Ecto neural progenitor cell (in vitro differentiated cells): ENCODE results near the gene LRFN5.
"Not testable (repeated sequence)": the region's sequence is repeated elsewhere in the genome, so short reads cannot be mapped to it uniquely, and the experiment has no call there.

Source experiments
- DNase-seq: peaks from one replicate; pipeline ENCODE4 v3.0.0-alpha.2; 2018; ENCODE audit warnings: low spot score

Gene LRFN5

DNA sequence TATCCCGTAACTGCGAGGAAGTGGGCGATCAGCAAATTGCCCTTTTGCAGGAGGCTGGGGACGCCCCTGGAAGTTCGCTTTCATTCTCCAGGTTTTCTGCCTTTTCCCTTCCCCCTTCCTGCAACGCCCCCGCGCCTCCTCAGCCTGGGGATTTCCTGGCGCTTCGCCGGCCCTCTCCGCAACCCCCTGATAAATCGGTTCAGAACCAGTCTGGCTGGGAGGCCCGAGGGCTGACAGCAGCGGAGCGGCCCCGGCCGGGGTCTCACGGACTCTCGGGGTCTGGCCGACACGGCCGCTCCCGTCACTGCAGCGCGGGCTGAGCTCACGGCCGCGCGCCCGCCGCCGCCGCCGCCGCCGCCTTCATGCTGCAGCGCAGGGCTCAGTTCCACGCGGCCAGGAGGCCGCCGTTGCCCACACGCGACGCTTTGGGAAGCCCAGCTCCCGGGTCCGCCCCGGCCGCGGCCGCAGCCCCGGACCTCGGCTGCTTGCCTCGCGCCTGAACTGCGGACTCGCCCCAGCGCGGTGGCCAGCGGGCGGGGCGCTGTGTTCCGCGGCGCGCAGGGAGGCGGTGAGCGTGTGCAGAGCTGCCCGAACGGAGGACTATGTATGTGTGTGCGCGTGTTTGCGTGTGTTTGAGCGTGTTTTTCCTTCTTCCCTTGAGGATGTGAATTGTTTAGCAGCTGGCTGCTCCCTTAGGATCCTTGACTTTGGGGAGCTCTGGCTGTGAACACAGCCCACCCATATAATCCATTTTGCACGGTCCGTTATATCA is at the start of gene LRFN5:
TSS of gene LRFN5 (plus strand) at position 345 of the 772 bp plus-strand sequence.
- peak; percentile 73 for DNase-seq

- no peak for DNase-seq
Observed at GRCh38 chr14:41558490-41558889, 48.2 kb upstream of the LRFN5 start.

DNA sequence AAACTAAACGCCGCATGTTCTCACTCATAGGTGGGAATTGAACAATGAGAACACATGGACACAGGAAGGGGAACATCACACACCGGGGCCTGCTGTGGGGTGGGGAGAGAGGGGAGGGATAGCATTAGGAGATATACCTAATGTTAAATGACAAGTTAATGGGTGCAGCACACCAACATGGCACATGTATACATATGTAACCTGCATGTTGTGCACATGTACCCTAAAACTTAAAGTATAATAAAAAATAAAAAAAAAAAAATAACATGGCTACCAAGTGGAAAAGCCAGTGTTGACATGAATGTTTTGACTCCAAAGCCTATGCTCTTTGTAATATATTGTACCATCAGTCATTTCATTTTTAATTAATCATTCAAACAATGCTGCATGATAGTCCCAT is 39.8 kb upstream of the LRFN5 start:
- DNase-seq = not testable (repeated sequence)

DNA sequence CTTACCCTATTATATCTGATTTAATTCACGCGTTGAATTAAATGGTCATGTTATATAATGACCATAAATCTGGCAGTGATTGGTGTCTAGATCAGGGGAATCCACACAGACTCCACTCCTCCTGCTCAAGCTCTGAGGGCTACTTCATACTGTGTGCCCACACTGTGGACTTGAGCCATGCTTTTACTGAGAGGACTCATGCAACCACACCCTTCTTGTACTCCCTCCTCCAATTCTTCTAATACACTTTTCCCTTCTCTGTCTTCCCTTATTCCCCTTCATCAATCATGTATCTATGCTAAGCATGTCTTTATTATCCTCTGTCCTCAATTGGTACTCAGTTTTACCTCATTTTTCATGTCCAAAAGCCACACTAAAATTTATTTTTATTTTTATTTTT is 37.7 kb upstream of the LRFN5 start:
- DNase-seq = no peak

DNA sequence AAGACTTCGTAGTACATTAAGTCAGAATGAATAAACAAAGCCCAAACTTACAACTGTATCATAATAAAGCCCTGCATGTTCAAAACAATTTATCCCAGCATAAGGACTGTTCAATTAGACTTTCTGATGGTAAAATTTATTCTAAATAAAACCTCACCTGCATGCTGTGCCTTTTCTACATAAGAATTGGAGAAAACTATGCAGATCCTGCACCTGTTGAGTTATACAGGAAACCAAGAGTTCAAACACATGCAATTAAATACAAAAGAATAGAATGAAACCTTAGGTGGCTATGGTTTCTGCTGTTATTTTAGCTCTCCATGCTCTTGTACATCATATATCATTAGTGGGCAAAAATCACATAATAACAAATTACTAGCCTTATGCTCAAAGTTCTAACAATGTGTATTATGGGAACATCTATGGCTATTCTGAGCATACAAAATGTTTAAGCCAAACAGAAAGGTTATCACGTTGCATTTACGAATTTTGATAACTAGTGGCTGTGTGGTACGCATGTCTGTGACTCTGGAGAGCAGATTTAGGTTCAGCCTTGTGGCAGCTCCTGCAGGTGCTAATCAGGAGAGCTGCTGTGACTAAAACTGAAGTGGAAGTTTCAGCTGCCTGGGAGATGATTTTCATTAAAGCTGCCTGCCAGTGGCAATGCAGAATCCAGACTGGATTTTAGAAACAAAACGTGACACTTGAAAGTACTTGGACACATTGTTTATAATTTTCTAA is 36.1 kb upstream of the LRFN5 start:
- DNase-seq = no peak

DNA sequence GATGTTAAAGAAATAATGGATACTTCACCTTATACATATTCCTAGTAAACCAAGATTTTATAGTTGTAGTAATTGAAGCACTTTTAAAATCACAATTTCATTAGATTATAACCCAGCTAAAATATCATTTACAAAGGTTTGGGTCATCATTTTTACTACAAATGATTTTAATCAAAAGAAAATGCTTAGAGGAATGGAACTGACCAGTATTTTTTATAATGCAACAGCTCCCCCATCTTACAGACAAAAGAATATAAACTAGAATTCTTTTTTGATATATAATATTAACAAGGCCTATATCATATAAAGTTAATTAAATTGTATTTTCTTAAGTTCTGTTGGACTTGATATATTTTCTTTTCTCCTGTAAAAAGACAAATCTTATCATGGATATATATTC is 20.4 kb upstream of the LRFN5 start:
- DNase-seq = no peak

- no peak for DNase-seq
Observed at GRCh38 chr14:41597647-41598046, 9.0 kb upstream of the LRFN5 start.

DNA sequence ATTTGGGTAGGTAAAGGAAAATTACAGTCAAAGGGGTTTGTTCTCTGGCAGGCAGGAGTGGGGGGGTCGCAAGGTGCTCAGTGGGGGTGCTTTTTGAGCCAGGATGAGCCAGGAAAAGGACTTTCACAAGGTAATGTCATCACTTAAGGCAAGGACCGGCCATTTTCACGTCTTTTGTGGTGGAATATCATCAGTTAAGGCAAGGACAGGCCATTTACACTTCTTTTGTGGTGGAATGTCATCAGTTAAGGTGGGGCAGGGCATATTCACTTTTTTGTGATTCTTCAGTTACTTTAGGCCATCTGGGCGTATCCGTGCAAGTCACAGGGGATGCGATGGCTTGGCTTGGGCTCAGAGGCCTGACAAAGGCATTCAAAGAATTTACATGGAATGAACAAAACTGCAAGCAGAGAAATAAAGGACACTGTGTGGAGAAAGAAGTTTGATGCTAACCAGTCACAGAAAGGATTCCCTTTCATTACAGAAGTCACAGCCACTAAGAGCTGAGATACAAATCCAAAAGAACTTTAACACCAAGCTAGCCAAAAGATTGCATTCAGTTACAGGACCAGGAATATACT is 6.8 kb upstream of the LRFN5 start:
- DNase-seq = not testable (repeated sequence)

- DNase-seq = peak; percentile 88
Observed at GRCh38 chr14:41604721-41605531, 1.8 kb upstream of the LRFN5 start.

DNA sequence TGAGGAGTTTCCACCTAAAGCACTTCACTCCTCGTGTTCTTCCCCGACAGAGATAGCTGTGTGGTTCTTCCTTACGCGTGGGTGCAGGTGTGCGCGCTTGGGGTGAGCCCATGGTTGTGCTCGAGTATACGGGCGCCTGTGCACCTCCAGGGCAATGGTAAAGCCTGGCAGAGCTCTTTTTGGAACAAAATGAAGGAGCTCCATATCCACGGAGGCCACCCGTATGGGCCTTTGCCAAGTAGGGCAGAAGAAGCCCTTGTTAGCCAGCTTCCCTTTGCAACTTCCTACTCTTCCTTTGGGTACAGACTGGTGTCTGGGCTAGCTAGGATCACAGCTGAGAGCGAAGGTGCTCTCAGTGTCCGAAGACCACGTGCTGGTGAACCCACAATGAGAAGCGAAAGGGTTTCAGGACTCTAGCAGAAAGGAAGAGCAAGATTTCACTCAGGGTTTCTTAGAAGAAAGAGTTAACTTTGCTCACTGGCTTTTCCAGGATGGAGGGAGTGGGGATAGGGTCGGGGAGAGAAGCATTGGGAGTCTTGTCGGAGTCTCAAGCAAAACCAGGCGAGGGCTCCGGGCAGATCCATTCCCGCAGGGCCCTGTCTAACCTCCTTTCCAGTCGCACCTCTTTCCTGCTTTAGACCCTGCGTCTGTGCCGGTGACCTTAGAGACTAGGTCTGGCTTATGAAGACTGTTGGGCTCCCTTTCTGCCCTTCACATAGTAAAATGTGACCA is 960 bp upstream of the LRFN5 start:
- peak; percentile 75 for DNase-seq

GRCh38 chr14:41606282-41606531 is 469 bp upstream of the LRFN5 start:
- DNase-seq = no peak

- no peak for DNase-seq
Observed at GRCh38 chr14:41607304-41607775, 664 bp downstream of the LRFN5 start.

DNA sequence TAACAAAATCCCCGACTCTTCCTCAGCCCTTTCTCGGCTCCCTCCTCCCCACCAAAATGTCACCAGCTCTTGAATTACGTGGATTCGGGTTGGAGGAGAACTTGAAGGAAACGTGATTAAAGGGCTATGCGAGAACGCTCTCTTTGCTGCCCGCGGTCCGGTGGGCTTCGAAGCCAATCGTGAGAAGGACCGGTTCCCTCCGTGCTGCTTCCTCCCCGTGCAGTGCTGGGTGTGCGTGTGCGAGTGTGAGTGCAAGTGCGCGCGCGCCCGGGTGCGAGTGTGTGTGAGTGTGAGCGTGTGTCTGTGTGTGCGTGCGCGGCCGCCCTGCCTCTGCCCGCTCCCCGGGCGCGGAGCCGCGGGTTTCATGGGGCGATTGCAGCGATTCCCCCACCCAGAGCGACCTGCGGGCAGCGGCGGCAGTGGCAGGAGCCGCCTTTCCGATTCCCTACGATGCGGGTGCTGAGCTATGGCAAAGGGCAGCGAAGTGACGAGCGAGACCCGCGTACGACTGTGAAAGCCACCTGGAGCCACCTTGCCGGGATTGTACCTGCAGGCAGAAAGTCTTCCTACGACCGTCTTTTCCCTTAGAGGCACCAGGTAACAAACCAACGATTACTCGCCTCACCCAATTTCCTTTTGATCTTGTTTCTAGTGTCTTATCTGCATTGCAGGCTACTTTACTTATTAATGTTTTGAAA is 1.4 kb downstream of the LRFN5 start:
- peak; percentile 56 for DNase-seq

DNA sequence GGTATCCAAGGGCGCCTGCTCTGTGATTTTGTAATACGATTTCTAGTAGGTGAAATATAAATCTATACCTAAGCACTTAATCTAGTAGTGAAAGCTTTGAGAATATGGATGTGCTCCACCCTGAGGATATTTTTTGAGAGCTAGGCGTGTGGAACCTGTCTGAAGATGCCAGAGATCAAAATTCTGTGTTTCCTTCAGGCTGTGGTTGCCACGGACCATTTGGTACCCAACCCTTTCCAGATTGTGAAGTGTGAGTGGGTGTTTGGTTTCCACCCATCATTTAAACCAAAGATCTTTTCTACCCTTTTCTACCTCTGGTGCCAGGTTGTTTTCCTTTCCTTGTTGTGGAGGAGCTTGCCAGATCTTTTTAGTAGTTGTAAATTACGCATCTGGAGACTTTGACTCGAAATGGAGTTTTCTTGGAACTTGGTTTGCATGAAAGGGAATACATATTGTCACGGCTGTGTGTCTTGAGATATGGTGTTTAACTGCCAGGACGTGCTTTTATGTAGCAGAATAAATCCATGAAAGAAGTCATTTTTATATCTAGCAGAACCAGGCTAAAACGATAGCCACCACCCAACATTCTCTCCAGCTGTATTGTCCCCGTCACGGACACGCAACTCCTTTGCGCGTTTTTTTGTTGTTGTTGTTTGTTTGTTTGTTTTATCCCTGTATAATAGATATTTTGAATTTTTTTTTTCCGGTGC is 2.2 kb downstream of the LRFN5 start:
- DNase-seq = no peak

GRCh38 chr14:41609704-41610183 is 3.1 kb downstream of the LRFN5 start:
- peak; percentile 83 for DNase-seq

DNA sequence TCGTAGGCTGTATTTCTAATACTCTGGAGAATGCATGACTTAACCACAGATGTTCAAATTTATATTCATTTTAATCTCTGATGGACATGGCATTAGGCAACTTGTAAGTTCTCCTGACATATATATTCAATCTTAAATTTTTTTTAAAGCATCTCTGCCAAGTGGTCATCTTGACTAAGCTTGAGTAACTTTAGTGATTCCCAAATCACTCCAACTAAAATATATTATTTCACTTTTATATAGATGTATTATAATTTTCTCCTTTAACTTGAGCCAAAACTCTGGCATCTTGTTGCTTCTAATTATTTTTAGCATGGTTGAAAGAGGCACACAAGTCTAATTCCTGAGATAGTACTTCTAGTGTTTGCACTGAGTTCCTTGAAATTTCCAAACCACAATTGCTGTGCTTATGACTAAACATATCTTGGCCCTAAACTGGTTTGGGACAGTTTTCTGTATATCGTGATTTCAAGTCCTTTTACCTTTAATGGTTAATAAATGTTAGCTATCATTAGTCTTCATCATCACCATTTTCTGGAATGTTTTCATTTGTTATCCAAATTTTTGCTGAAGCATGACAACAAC is 8.4 kb downstream of the LRFN5 start:
- DNase-seq = no peak

GRCh38 chr14:41623736-41624135 is 17.1 kb downstream of the LRFN5 start:
- no peak for DNase-seq

DNA sequence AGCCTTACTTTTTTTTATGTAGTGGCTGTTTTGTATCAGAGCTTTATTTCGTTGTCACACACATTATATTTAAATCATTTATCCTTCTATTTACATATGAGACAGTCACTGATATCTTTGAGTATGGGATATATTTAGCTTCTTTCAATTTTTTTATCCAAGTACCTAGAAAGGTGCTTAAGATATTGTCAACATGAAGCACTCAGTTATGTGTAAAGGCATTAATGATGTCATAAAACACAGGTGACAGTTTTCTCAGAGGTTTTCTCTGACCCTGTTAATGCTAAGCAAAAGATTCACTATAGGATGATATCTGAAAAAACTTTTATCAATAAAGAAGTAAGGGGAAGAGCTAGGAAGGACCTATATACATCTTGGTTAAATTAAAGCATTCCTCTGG is 23.2 kb downstream of the LRFN5 start:
- DNase-seq = no peak

- no peak for DNase-seq
Observed at GRCh38 chr14:41634286-41634685, 27.6 kb downstream of the LRFN5 start.
